Peyer's patch (tissue), 4 donors: ENCODE measurements around the gene CETP. TPM values are rescaled to one million over a fixed set of nuclear protein-coding genes. Genes with fewer than 3 reads are reported as not detected.

ENCODE experiments used
- DNase-seq, 3 donors: peaks; one replicate each; pipeline ENCODE4 v3.0.0-alpha.2; 2017 to 2019
- H3K27ac ChIP-seq, 4 donors: fragments of 200-600 bp; sonication (generic); one replicate each; pipeline ENCODE4 v1.5.1; 2016 to 2019
- H3K27me3 ChIP-seq, 2 donors: fragments of 200-600 bp; sonication (generic); one replicate each; pipeline ENCODE4 v1.5.1; 2019
- H3K36me3 ChIP-seq, 3 donors: fragments of 200-600 bp; sonication (generic); one replicate each; pipeline ENCODE4 v1.5.1; 2016 to 2019
- H3K4me1 ChIP-seq, 4 donors: fragments of 200-600 bp; sonication (generic); one replicate each; pipeline ENCODE4 v1.5.1; 2016 to 2019
- H3K4me3 ChIP-seq, 4 donors: fragments of 200-600 bp; sonication (generic); 1 replicate in 3 of 4; 2 replicates in 1 of 4; pipeline ENCODE4 v1.5.1; 2016 to 2019; ENCODE audit warnings: mild to moderate bottlenecking in 1 of 4
- H3K9me3 ChIP-seq, 4 donors: fragments of 200-600 bp; sonication (generic); one replicate each; pipeline ENCODE4 v1.5.1; 2016 to 2019; ENCODE audit warnings: mild to moderate bottlenecking in 1 of 4
- CTCF ChIP-seq, 6 experiments: fragments of 450-650 bp in 4 of 6; fragments of 200-600 bp in 2 of 6; sonication (generic) in 1 of 6; IDR thresholded peaks; one replicate each; pipeline ENCODE4 v1.5.1; 2017 to 2019; ENCODE audit warnings: antibody characterized with exemption in 6 of 6, mild to moderate bottlenecking in 3 of 6, moderate library complexity in 1 of 6
- POLR2A ChIP-seq, 2 donors: fragments of 450-650 bp; IDR thresholded peaks; one replicate each; pipeline ENCODE4 v1.5.1; 2017; ENCODE audit warnings: antibody characterized with exemption in 2 of 2, mild to moderate bottlenecking in 2 of 2, moderate library complexity in 2 of 2
- total RNA-seq, 4 donors: library from RNA; depleted of rRNA; stranded (reverse); fragments of >200 nt; gene quantifications; one replicate each; pipeline ENCODE4 v1.1.0, GENCODE V29; 2016

The CETP gene
- total RNA-seq, 4 donors from 2014 or later = 2.5 TPM; not detected in 3

- Histone ChIP-seq H3K9me3 (no peaks in the 10 kb centered on the region), H3K36me3 (no peaks in the 10 kb centered on the region), H3K4me1 (peaks cover 0 to 26% (median 2%) of the 10 kb centered on the region in 4 donors), H3K4me3 (no peak overlapping the region), H3K27ac (no peak overlapping the region), H3K27me3 (no peaks in the 10 kb centered on the region)
- no peak for DNase-seq
- no peak for TF ChIP-seq CTCF (IDR thresholded peaks at IDR 0.05)
- TF ChIP-seq POLR2A (IDR thresholded peaks at IDR 0.05) = no peak
Observed at GRCh38 chr16:56980792-56981724, 19.3 kb downstream of the CETP start.

GRCh38 chr16:56981729-56982271, 20.1 kb downstream of the CETP start:
- H3K27ac ChIP-seq = no peak overlapping the region
- no peaks in the 10 kb centered on the region for H3K36me3 ChIP-seq
- H3K9me3 ChIP-seq = no peaks in the 10 kb centered on the region
- no peak for DNase-seq
- no peak overlapping the region for H3K4me3 ChIP-seq
- peaks cover 0 to 26% (median 2%) of the 10 kb centered on the region in 4 donors for H3K4me1 ChIP-seq
- TF ChIP-seq POLR2A (IDR thresholded peaks at IDR 0.05) (no peak), CTCF (IDR thresholded peaks at IDR 0.05) (no peak)
- no peaks in the 10 kb centered on the region for H3K27me3 ChIP-seq

- Histone ChIP-seq H3K4me3 (no peak overlapping the region), H3K9me3 (no peaks in the 10 kb centered on the region), H3K27ac (no peak overlapping the region), H3K36me3 (no peaks in the 10 kb centered on the region), H3K27me3 (no peaks in the 10 kb centered on the region), H3K4me1 (peaks cover 0 to 26% (median 2%) of the 10 kb centered on the region in 4 donors)
- DNase-seq = no peak
- TF ChIP-seq POLR2A (IDR thresholded peaks at IDR 0.05) = no peak
Observed at GRCh38 chr16:56982695-56983094, 20.9 kb downstream of the CETP start.

GRCh38 chr16:56983211-56983751, 21.5 kb downstream of the CETP start:
- DNase-seq = peak in 2 of 3 donors; percentile 75 to 76
- peaks cover 0 to 32% (median 5%) of the 10 kb centered on the region in 4 donors for H3K4me1 ChIP-seq

GRCh38 chr16:56984639-56985038, 22.9 kb downstream of the CETP start:
- peak overlapping the region in 2 of 4 donors; percentile 22 to 68 for H3K27ac ChIP-seq
- no peak overlapping the region for H3K4me3 ChIP-seq
- no peaks in the 10 kb centered on the region for H3K36me3 ChIP-seq
- no peaks in the 10 kb centered on the region for H3K9me3 ChIP-seq
- peaks cover 0 to 41% (median 8%) of the 10 kb centered on the region in 4 donors for H3K4me1 ChIP-seq
- TF ChIP-seq POLR2A (IDR thresholded peaks at IDR 0.05) (no peak), CTCF (IDR thresholded peaks at IDR 0.05) (no peak)
- peak in 1 of 3 donors; percentile 80 for DNase-seq
- no peaks in the 10 kb centered on the region for H3K27me3 ChIP-seq

More at GRCh38 chr16:56983211-56983751, 21.5 kb downstream of the CETP start:
- no peaks in the 10 kb centered on the region for H3K36me3 ChIP-seq
- no peaks in the 10 kb centered on the region for H3K27me3 ChIP-seq
- H3K4me3 ChIP-seq = no peak overlapping the region
- H3K27ac ChIP-seq = peak overlapping the region in 2 of 4 donors; percentile 8 to 58
- peak in 3 of 6 experiments; percentile 32 to 42 (median 39) for TF ChIP-seq CTCF (IDR thresholded peaks at IDR 0.05)
- TF ChIP-seq POLR2A (IDR thresholded peaks at IDR 0.05) = peak in 1 of 2 donors; percentile 32
- no peaks in the 10 kb centered on the region for H3K9me3 ChIP-seq
